Erythroblast (primary cell): ENCODE measurements around the gene NFASC.

ENCODE experiments used
- DNase-seq, 2 experiments: peaks; one replicate each; lab custom pipeline; 2025; lab: John Stamatoyannopoulos, UW
- GATA1 ChIP-seq: IDR thresholded peaks from 2 replicates; pipeline ENCODE4 v1.6.1; 2011; ENCODE audit warnings: low read depth, mild to moderate bottlenecking, control low read depth, low read length, moderate library complexity
- POLR2A ChIP-seq: IDR thresholded peaks from 2 replicates; pipeline ENCODE4 v1.6.1; 2011; ENCODE audit warnings: mild to moderate bottlenecking, low read length

Gene NFASC

GRCh38 chr1:204959836-204960235 is 89.2 kb downstream of the NFASC start:
- TF ChIP-seq GATA1, result no peak
- TF ChIP-seq POLR2A, result no peak
- DNase-seq, result no peak

GRCh38 chr1:204960306-204961125 is 89.9 kb downstream of the NFASC start:
- peak; percentile 41 to 73 for DNase-seq
- TF ChIP-seq GATA1, result no peak
- no peak for TF ChIP-seq POLR2A

- peak in 1 of 2 experiments; percentile 23 for DNase-seq
- TF ChIP-seq GATA1 (no peak), POLR2A (no peak)
Observed at GRCh38 chr1:204961765-204962419, 91.2 kb downstream of the NFASC start.

GRCh38 chr1:204962742-204963632 is 92.3 kb downstream of the NFASC start:
- DNase-seq, result no peak
- TF ChIP-seq GATA1 (no peak), POLR2A (no peak)

GRCh38 chr1:204967451-204967850 is 96.8 kb downstream of the NFASC start:
- TF ChIP-seq GATA1 (no peak), POLR2A (no peak)
- no peak for DNase-seq

GRCh38 chr1:204968135-204968534 is 97.5 kb downstream of the NFASC start:
- no peak for DNase-seq
- TF ChIP-seq GATA1, result no peak
- TF ChIP-seq POLR2A, result no peak

- no peak for TF ChIP-seq POLR2A
- TF ChIP-seq GATA1, result no peak
- no peak for DNase-seq
Observed at GRCh38 chr1:204968951-204969350, 98.3 kb downstream of the NFASC start.

- TF ChIP-seq POLR2A (no peak), GATA1 (no peak)
- DNase-seq, result no peak
Observed at GRCh38 chr1:204970937-204971336, 100.3 kb downstream of the NFASC start.

GRCh38 chr1:204971517-204972336 is 101.1 kb downstream of the NFASC start:
- peak; percentile 61 to 69 for DNase-seq
- TF ChIP-seq GATA1 (no peak), POLR2A (no peak)

- TF ChIP-seq POLR2A (no peak), GATA1 (no peak)
- DNase-seq, result no peak
Observed at GRCh38 chr1:204972426-204972825, 101.8 kb downstream of the NFASC start.

GRCh38 chr1:204973449-204973848 is 102.8 kb downstream of the NFASC start:
- DNase-seq, result no peak
- TF ChIP-seq GATA1 (no peak), POLR2A (no peak)

GRCh38 chr1:204974327-204974726 is 103.7 kb downstream of the NFASC start:
- no peak for DNase-seq
- no peak for TF ChIP-seq POLR2A
- TF ChIP-seq GATA1, result no peak

- DNase-seq, result no peak
- TF ChIP-seq GATA1 (no peak), POLR2A (no peak)
Observed at GRCh38 chr1:204975021-204975420, 104.4 kb downstream of the NFASC start.
